HCT116 (cell line): ENCODE measurements around the gene TRAF3. TPM values are rescaled to one million over a fixed set of nuclear protein-coding genes. Genes with fewer than 3 reads are reported as not detected.

Experiments used
- ATAC-seq: fragments of 200-7000 bp; cut with Tn5 transposase; 2 replicates; pipeline ENCODE4 v1.9.1; 2020; ENCODE audit warnings: mild to moderate bottlenecking, moderate library complexity
- BruUV-seq: library from RNA; stranded (reverse); fragments of 400-500 nt; replicated peaks from 2 replicates; lab custom pipeline; 2021; lab: Mats Ljungman, UMichigan
- CTCF ChIA-PET: fragments of 300-600 bp; sonication (Branson Sonifier 250); formaldehyde crosslinking; loops from one replicate; lab custom pipeline; 2021; ENCODE audit warnings: antibody characterized with exemption; lab: Charles Lee
- POLR2A ChIA-PET: fragments of 300-600, 350-600 bp; sonication (Branson Sonifier 250); formaldehyde crosslinking; loops from one replicate; lab custom pipeline; 2021; ENCODE audit warnings: antibody characterized with exemption; lab: Charles Lee
- RAD21 ChIA-PET, 2 experiments: fragments of 300-600 bp; sonication (Branson Sonifier 250); formaldehyde crosslinking; loops; one replicate each; lab custom pipeline; 2023; ENCODE audit warnings: low total read pairs in 2 of 2; ENCODE audit not compliant: uncharacterized antibody in 2 of 2, unreplicated experiment in 2 of 2, low non-redundant PET in 1 of 2; lab: Charles Lee
- DNase-seq: peaks from one replicate; pipeline ENCODE4 v3.0.0-alpha.2; 2010; ENCODE audit warnings: low read depth, low spot score
- H2AFZ ChIP-seq: fragments of 200-600 bp; shearing (Covaris generic), sonication (generic); 2 replicates; pipeline ENCODE4 v1.6.1; 2017; ENCODE audit warnings: low read depth, mixed run types, mixed read lengths, antibody characterized with exemption, low read length; ENCODE audit not compliant: poor library complexity, severe bottlenecking
- H3K27ac ChIP-seq: 2 replicates; pipeline ENCODE4 v1.5.1; 2012; ENCODE audit warnings: low read depth, low read length
- H3K27me3 ChIP-seq: fragments of 200-600 bp; sonication (generic); 2 replicates; pipeline ENCODE4 v1.6.1; 2016; ENCODE audit warnings: mixed run types, low read length, mixed read lengths; ENCODE audit not compliant: insufficient read depth
- H3K36me3 ChIP-seq, 2 experiments: fragments of 200-500 bp in 1 of 2; fragments of 200-600 bp in 1 of 2; sonication (Bioruptor generic) in 1 of 2; sonication (generic) in 1 of 2; 2 replicates each; pipeline versions ENCODE4 v1.5.1 to v1.6.1; 2014 to 2016; ENCODE audit warnings: low read length in 2 of 2, inconsistent platforms in 1 of 2, mixed read lengths in 1 of 2, mixed run types in 1 of 2; ENCODE audit not compliant: insufficient read depth in 2 of 2, control insufficient read depth in 1 of 2
- H3K4me1 ChIP-seq, 2 experiments: fragments of 200-600 bp in 1 of 2; sonication (generic) in 1 of 2; 2 replicates each; pipeline versions ENCODE4 v1.5.1 to v1.6.1; 2012 to 2017; ENCODE audit warnings: low read length in 2 of 2, inconsistent platforms in 1 of 2, mild to moderate bottlenecking in 1 of 2, mixed read lengths in 1 of 2, mixed run types in 1 of 2, moderate library complexity in 1 of 2; ENCODE audit not compliant: insufficient read depth in 2 of 2, control insufficient read depth in 1 of 2
- H3K4me2 ChIP-seq: fragments of 200-600 bp; sonication (generic); 2 replicates; pipeline ENCODE4 v1.6.1; 2017; ENCODE audit warnings: mixed run types, low read length, mixed read lengths
- H3K4me3 ChIP-seq, 2 experiments: fragments of 200-600 bp in 1 of 2; sonication (generic) in 1 of 2; replicated peaks in 1 of 2; 2 replicates each; pipeline ENCODE4 v1.5.1; 2011 to 2016; ENCODE audit warnings: low read length in 2 of 2, control low read depth in 1 of 2, low read depth in 1 of 2, mild to moderate bottlenecking in 1 of 2, mixed read lengths in 1 of 2, mixed run types in 1 of 2
- H3K79me2 ChIP-seq: fragments of 200-600 bp; sonication (generic); 2 replicates; pipeline ENCODE4 v1.6.1; 2017; ENCODE audit warnings: mild to moderate bottlenecking, mixed run types, low read length, moderate library complexity, mixed read lengths; ENCODE audit not compliant: insufficient read depth
- H3K9ac ChIP-seq: fragments of 200-600 bp; sonication (generic); 2 replicates; pipeline ENCODE4 v1.6.1; 2016; ENCODE audit warnings: low read length, mixed read lengths
- H3K9me2 ChIP-seq: fragments of 200-600 bp; sonication (generic), shearing (Covaris generic); 2 replicates; pipeline ENCODE4 v1.6.1; 2017; ENCODE audit warnings: mixed run types, mild to moderate bottlenecking, moderate library complexity; ENCODE audit not compliant: insufficient read depth
- H3K9me3 ChIP-seq, 2 experiments: fragments of 200-500 bp in 1 of 2; fragments of 200-600 bp in 1 of 2; sonication (Bioruptor generic) in 1 of 2; sonication (generic) in 1 of 2; 2 replicates each; pipeline ENCODE4 v1.6.1; 2014 to 2017; ENCODE audit warnings: low read length in 2 of 2, mixed read lengths in 2 of 2, inconsistent platforms in 1 of 2, low read depth in 1 of 2, mild to moderate bottlenecking in 1 of 2, mixed run types in 1 of 2, moderate library complexity in 1 of 2; ENCODE audit not compliant: control insufficient read depth in 1 of 2, insufficient read depth in 1 of 2
- H4K20me1 ChIP-seq: fragments of 200-600 bp; sonication (generic), shearing (Covaris generic); 2 replicates; pipeline ENCODE4 v1.6.1; 2017; ENCODE audit warnings: mixed run types, mild to moderate bottlenecking, moderate library complexity; ENCODE audit not compliant: insufficient read depth
- CEBPB ChIP-seq: IDR thresholded peaks from 2 replicates; pipeline ENCODE4 v1.6.1; 2012; ENCODE audit warnings: low read depth
- EGR1 ChIP-seq: IDR thresholded peaks from 2 replicates; pipeline ENCODE4 v1.6.1; 2012; ENCODE audit warnings: low read depth
- ELF1 ChIP-seq: IDR thresholded peaks from 2 replicates; pipeline ENCODE4 v1.6.1; 2012; ENCODE audit warnings: low read depth, borderline replicate concordance
- EZH2phosphoT487 ChIP-seq: fragments of 200-600 bp; IDR thresholded peaks from 2 replicates; pipeline ENCODE4 v1.6.1; 2018; ENCODE audit warnings: antibody characterized with exemption, borderline replicate concordance
- FOSL1 ChIP-seq: IDR thresholded peaks from 2 replicates; pipeline ENCODE4 v1.6.1; 2012; ENCODE audit warnings: low read depth
- POLR2A ChIP-seq: IDR thresholded peaks from 2 replicates; pipeline ENCODE4 v1.7.0; 2011; ENCODE audit warnings: borderline replicate concordance; ENCODE audit not compliant: insufficient read depth, insufficient read length; ENCODE audit errors: extremely low read depth
- SIN3A ChIP-seq: IDR thresholded peaks from 2 replicates; pipeline ENCODE4 v1.6.1; 2012; ENCODE audit warnings: low read depth
- TCF7L2 ChIP-seq: IDR thresholded peaks from 2 replicates; pipeline ENCODE4 v1.7.0; 2011; ENCODE audit warnings: borderline replicate concordance, inconsistent platforms; ENCODE audit not compliant: insufficient read depth, insufficient read length; ENCODE audit errors: extremely low read depth
- YY1 ChIP-seq: IDR thresholded peaks from 2 replicates; pipeline ENCODE4 v1.6.1; 2011; ENCODE audit warnings: low read length, low read depth, moderate library complexity, mild to moderate bottlenecking; ENCODE audit not compliant: insufficient replicate concordance; ENCODE audit errors: extremely low read depth
- intact Hi-C: fragments of 100-400 bp; cut with micrococcal nuclease; formaldehyde crosslinking; loops from 2 replicates; pipeline ENCODE4 v1.10.0; 2022
- total RNA-seq: library from RNA; stranded (reverse); gene quantifications from one replicate; pipeline ENCODE4 v1.2.1, GENCODE V29; 2021; ENCODE audit not compliant: unreplicated experiment
- TF ChIP-seq, protein P1 (sequence below): IDR thresholded peaks from 2 replicates; pipeline ENCODE4 v1.6.1; 2011; ENCODE audit warnings: mild to moderate bottlenecking, low read length, moderate library complexity; ENCODE audit not compliant: insufficient replicate concordance; ENCODE audit errors: extremely low read depth
- TF ChIP-seq, protein P2 (sequence below), 3 experiments: fragments of 200-600 bp in 1 of 3; sonication (generic) in 1 of 3; IDR thresholded peaks in 2 of 3; conservative IDR thresholded peaks in 1 of 3; 2 replicates each; pipeline ENCODE4 v1.5.1; 2012 to 2017; ENCODE audit warnings: low read depth in 2 of 3, low read length in 2 of 3, antibody characterized with exemption in 1 of 3, borderline replicate concordance in 1 of 3, control low read depth in 1 of 3, mild to moderate bottlenecking in 1 of 3, mixed read lengths in 1 of 3, mixed run types in 1 of 3, moderate library complexity in 1 of 3; ENCODE audit not compliant: insufficient read depth in 1 of 3
- TF ChIP-seq, protein P3 (sequence below): IDR thresholded peaks from 2 replicates; pipeline ENCODE4 v1.6.1; 2012; ENCODE audit warnings: low read depth

The TRAF3 gene
- total RNA-seq, 1 experiment from 2014 or later: 32.1 TPM

DNA sequence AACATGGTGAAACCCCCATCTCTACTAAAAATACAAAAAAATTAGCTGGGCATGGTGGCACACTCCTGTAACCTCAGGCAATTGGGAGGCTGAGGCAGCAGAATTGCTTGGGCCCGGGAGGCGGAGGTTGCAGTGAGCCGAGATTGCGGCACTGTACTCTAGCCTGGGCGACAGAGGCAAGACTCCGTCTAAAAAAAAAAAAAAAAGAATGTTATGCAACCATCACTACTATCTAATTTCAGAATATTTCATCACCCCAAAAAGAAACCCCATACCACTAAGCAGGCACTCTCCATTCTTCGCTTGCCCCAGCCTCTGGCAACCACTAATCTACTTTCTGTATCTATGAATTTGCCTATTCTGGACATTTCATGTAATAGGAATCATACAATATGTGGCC is 76.4 kb downstream of the TRAF3 start:
- H3K79me2 ChIP-seq: peaks cover 20% of the 10 kb centered on the region; the same call in 1 of the 2 replicates
- H3K9me2 ChIP-seq: no peaks in the 10 kb centered on the region
- intact Hi-C loops: no loop called here
- H3K27me3 ChIP-seq: no peaks in the 10 kb centered on the region
- TF ChIP-seq, protein P1, sequence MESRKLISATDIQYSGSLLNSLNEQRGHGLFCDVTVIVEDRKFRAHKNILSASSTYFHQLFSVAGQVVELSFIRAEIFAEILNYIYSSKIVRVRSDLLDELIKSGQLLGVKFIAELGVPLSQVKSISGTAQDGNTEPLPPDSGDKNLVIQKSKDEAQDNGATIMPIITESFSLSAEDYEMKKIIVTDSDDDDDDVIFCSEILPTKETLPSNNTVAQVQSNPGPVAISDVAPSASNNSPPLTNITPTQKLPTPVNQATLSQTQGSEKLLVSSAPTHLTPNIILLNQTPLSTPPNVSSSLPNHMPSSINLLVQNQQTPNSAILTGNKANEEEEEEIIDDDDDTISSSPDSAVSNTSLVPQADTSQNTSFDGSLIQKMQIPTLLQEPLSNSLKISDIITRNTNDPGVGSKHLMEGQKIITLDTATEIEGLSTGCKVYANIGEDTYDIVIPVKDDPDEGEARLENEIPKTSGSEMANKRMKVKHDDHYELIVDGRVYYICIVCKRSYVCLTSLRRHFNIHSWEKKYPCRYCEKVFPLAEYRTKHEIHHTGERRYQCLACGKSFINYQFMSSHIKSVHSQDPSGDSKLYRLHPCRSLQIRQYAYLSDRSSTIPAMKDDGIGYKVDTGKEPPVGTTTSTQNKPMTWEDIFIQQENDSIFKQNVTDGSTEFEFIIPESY: no peak
- TF ChIP-seq ELF1 (no peak), EGR1 (no peak), FOSL1 (no peak)
- no peak overlapping the region for H3K9ac ChIP-seq
- no peak overlapping the region for H3K4me2 ChIP-seq
- no TSS peak for BruUV-seq
- ChIA-PET POLR2A (no interaction called here), CTCF (no interaction called here), RAD21 (no interaction called here)
- DNase-seq: no peak
- peaks cover 0 to 6% of the 10 kb centered on the region in 2 experiments; a peak in 2 of 4 replicates for H3K4me1 ChIP-seq
- H4K20me1 ChIP-seq: no peaks in the 10 kb centered on the region
- ATAC-seq: no peak
- H3K36me3 ChIP-seq: no peaks in the 10 kb centered on the region
- H3K4me3 ChIP-seq: no peak overlapping the region
- no peak overlapping the region for H2AFZ ChIP-seq
- no peaks in the 10 kb centered on the region for H3K9me3 ChIP-seq
- H3K27ac ChIP-seq: no peak overlapping the region

DNA sequence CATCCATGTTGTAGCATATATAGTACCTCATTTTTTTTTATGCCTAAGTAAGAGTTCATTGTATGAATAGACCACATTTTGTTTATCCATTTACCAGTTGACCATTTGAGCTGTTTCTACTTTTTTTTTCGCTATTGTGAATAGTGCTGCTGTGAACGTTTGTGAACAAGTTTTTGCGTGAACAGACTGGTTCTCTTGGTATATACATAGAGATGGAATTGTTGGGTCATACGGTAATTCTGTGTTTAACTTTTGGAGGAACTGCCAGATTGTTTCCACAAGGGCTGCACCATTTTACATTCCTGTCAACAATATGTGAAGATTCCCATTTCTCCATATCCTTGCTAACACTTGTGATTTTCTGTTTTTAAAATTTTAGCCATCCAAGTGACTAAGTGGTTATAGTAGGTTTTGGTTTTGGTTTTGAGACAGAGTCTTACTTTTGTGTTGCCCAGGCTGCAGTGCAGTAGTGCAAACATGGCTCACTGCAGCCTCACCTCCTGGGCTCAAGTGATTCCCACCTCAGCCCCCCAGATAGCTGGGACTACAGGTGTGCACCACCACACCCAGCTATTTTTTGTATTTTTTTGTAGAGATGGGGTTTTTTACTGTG is 76.9 kb downstream of the TRAF3 start:
- CTCF ChIA-PET: no interaction called here
- Histone ChIP-seq H3K36me3 (no peaks in the 10 kb centered on the region), H3K27me3 (no peaks in the 10 kb centered on the region)
- TF ChIP-seq EZH2phosphoT487 (no peak), CEBPB (no peak), POLR2A (no peak), TCF7L2 (no peak), SIN3A (no peak), YY1 (no peak)
- TF ChIP-seq, protein P2, sequence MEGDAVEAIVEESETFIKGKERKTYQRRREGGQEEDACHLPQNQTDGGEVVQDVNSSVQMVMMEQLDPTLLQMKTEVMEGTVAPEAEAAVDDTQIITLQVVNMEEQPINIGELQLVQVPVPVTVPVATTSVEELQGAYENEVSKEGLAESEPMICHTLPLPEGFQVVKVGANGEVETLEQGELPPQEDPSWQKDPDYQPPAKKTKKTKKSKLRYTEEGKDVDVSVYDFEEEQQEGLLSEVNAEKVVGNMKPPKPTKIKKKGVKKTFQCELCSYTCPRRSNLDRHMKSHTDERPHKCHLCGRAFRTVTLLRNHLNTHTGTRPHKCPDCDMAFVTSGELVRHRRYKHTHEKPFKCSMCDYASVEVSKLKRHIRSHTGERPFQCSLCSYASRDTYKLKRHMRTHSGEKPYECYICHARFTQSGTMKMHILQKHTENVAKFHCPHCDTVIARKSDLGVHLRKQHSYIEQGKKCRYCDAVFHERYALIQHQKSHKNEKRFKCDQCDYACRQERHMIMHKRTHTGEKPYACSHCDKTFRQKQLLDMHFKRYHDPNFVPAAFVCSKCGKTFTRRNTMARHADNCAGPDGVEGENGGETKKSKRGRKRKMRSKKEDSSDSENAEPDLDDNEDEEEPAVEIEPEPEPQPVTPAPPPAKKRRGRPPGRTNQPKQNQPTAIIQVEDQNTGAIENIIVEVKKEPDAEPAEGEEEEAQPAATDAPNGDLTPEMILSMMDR (IDR thresholded peaks at IDR 0.05 in 2 of 3, conservative IDR thresholded peaks at IDR 0.05 in 1 of 3; ENCODE audit: borderline replicate concordance in 1 of 3, insufficient read depth in 1 of 3, low read depth in 2 of 3, low read length in 2 of 3): no peak
- TF ChIP-seq, protein P3, sequence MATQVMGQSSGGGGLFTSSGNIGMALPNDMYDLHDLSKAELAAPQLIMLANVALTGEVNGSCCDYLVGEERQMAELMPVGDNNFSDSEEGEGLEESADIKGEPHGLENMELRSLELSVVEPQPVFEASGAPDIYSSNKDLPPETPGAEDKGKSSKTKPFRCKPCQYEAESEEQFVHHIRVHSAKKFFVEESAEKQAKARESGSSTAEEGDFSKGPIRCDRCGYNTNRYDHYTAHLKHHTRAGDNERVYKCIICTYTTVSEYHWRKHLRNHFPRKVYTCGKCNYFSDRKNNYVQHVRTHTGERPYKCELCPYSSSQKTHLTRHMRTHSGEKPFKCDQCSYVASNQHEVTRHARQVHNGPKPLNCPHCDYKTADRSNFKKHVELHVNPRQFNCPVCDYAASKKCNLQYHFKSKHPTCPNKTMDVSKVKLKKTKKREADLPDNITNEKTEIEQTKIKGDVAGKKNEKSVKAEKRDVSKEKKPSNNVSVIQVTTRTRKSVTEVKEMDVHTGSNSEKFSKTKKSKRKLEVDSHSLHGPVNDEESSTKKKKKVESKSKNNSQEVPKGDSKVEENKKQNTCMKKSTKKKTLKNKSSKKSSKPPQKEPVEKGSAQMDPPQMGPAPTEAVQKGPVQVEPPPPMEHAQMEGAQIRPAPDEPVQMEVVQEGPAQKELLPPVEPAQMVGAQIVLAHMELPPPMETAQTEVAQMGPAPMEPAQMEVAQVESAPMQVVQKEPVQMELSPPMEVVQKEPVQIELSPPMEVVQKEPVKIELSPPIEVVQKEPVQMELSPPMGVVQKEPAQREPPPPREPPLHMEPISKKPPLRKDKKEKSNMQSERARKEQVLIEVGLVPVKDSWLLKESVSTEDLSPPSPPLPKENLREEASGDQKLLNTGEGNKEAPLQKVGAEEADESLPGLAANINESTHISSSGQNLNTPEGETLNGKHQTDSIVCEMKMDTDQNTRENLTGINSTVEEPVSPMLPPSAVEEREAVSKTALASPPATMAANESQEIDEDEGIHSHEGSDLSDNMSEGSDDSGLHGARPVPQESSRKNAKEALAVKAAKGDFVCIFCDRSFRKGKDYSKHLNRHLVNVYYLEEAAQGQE: no peak
- TF ChIP-seq, all 23 proteins: peak for 0
- H3K9me2 ChIP-seq: no peaks in the 10 kb centered on the region
- H3K9ac ChIP-seq: no peak overlapping the region
- intact Hi-C loops: no loop called here
- H4K20me1 ChIP-seq: no peaks in the 10 kb centered on the region
- no peak overlapping the region for H3K27ac ChIP-seq
- H3K4me1 ChIP-seq: peaks cover 0 to 6% of the 10 kb centered on the region in 2 experiments; a peak in 2 of 4 replicates
- no peaks in the 10 kb centered on the region for H3K9me3 ChIP-seq
- ATAC-seq (no peak), DNase-seq (no peak)
- BruUV-seq: no TSS peak
- no peak overlapping the region for H3K4me2 ChIP-seq
- H3K79me2 ChIP-seq: peaks cover 20% of the 10 kb centered on the region; the same call in 1 of the 2 replicates
- no peak overlapping the region for H3K4me3 ChIP-seq
- ChIA-PET RAD21 (no interaction called here), POLR2A (no interaction called here)
- H2AFZ ChIP-seq: no peak overlapping the region
